Lower leg skin (tissue), 4 donors: Measurements from ENCODE around the gene DCP1B. TPM values are rescaled to one million over a fixed set of nuclear protein-coding genes. Genes with fewer than 3 reads are reported as not detected.

Experiments
- DNase-seq, 2 donors: peaks; one replicate each; pipeline ENCODE4 v3.0.0-alpha.2; 2019; ENCODE audit warnings: low spot score in 2 of 2
- H3K4me3 ChIP-seq: fragments of 200-600 bp; sonication (generic); 2 replicates; pipeline ENCODE4 v1.5.1; 2017; ENCODE audit warnings: mild to moderate bottlenecking, low read depth; ENCODE audit not compliant: poor library complexity, severe bottlenecking
- POLR2A ChIP-seq, 2 donors: fragments of 450-650 bp; IDR thresholded peaks; one replicate each; pipeline ENCODE4 v1.6.1; 2016 to 2017; ENCODE audit warnings: antibody characterized with exemption in 2 of 2, mild to moderate bottlenecking in 1 of 2, moderate library complexity in 1 of 2
- WGBS, 2 donors: methylation state at CpG; one replicate each; pipeline ENCODE4 v1.1.5; 2018; 5-methylcytosine and 5-hydroxymethylcytosine counted together
- intact Hi-C: fragments of 100-400 bp; cut with DNase I; formaldehyde crosslinking; loops from one replicate; pipeline ENCODE4 v1.15.0; 2023; ENCODE audit warnings: low total_unique reads
- total RNA-seq, 4 donors: library from RNA; depleted of rRNA; stranded (reverse); fragments of >200 nt; gene quantifications; one replicate each; pipeline ENCODE4 v1.1.0, GENCODE V29; 2016
- TF ChIP-seq, protein P1 (sequence below), 3 donors: fragments of 450-650 bp; IDR thresholded peaks; one replicate each; pipeline ENCODE4 v1.5.1; 2016; ENCODE audit warnings: antibody characterized with exemption in 3 of 3, mild to moderate bottlenecking in 3 of 3, moderate library complexity in 2 of 3

DCP1B gene
- total RNA-seq, 4 donors from 2014 or later, result 10.9 to 15.1 (median 13.5) TPM

DNA sequence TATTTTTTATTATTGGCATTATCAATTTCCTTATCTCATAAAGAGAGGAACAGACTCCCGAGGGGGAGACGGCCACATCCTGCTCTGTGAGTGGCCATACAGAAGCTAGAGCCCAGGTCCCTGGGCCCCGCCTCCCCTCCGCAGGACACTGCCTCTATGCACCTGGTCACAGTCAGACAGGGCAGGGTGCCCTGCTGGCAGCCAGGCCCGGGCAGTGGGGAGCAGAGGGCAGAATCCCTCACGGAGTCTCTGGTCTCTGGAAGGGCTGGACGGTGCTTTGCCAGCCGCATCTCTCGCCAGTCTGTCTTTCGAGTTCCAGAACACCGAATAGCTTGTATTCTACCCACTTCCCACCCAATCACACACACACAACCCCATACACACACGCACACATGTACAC is 69.4 kb downstream of the DCP1B start:
- intact Hi-C loops, result loop anchor here (5.0 kb wide), 1 partner anchor 138 kb away; no protein-coding TSS in a partner anchor
- 82 to 90% methylated on average over 12 of the region's 12 CpGs for WGBS, 2 donors
- no peak for TF ChIP-seq POLR2A (IDR thresholded peaks at IDR 0.05)
- TF ChIP-seq, protein P1, sequence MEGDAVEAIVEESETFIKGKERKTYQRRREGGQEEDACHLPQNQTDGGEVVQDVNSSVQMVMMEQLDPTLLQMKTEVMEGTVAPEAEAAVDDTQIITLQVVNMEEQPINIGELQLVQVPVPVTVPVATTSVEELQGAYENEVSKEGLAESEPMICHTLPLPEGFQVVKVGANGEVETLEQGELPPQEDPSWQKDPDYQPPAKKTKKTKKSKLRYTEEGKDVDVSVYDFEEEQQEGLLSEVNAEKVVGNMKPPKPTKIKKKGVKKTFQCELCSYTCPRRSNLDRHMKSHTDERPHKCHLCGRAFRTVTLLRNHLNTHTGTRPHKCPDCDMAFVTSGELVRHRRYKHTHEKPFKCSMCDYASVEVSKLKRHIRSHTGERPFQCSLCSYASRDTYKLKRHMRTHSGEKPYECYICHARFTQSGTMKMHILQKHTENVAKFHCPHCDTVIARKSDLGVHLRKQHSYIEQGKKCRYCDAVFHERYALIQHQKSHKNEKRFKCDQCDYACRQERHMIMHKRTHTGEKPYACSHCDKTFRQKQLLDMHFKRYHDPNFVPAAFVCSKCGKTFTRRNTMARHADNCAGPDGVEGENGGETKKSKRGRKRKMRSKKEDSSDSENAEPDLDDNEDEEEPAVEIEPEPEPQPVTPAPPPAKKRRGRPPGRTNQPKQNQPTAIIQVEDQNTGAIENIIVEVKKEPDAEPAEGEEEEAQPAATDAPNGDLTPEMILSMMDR (IDR thresholded peaks at IDR 0.05), result no peak
- DNase-seq, result peak in 1 of 2 donors; percentile 76
- H3K4me3 ChIP-seq, result no peak overlapping the region

DNA sequence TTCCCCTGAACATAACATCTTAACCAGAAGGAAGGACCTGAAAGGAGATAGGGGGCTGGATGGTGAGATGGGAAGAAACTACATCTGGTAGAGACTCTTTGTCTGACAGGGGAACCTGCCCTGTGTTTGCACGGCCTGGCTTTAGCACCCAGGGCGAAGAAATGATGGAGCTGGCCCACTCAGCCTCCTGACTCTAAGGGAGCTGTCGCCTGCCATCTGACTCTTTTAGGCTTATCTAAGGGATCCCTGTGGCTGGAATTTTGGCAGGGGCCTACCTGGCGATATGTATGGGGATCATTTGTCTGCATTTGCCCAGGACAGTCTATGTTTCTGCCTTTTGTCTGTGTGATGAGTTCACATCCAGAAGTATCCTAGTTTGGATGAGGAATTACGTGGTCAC is 70.2 kb downstream of the DCP1B start:
- peak in 1 of 2 donors; percentile 72 for DNase-seq
- TF ChIP-seq, protein P1 (IDR thresholded peaks at IDR 0.05), result no peak
- no peak for TF ChIP-seq POLR2A (IDR thresholded peaks at IDR 0.05)
- H3K4me3 ChIP-seq, result no peak overlapping the region
- intact Hi-C loops, result no loop called here
- WGBS, 2 donors, result 76 to 95% methylated on average over 5 of the region's 5 CpGs

DNA sequence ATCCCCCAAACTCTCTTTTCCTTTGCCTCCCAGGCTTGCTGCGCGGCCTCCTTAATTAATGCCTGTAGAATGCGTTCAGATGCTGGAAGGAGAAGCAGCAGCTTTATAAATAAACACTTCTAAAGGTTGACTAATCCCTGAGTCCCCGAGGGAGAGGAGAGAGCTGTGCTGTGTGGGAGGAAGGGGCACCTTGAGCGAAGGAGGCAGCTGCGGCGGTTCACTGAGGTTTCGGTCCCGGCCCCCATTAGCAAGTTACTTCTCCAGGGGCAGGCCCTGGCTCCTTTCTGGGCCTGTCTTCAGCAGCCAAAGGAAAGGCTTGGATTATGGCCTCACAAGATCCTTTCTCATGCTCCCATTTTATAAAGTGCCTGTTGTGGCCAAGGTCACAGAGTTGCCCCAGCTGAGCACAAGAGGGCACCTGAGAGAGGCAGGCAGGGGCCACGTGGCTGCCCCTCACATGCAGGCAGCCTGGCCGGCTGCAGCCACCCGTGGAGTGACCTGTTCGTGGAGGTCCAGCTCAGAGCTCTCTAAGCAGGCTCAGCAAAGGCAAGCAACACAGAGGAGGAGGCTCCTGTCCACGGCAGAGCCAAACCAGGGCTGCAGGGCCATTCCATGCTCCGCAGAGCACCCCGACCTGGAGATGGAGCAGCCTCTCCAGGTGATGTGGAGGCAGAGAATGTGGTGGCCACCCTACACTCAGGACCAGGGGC is 70.8 kb downstream of the DCP1B start:
- intact Hi-C loops, result no loop called here
- DNase-seq, result no peak
- no peak overlapping the region for H3K4me3 ChIP-seq
- WGBS, 2 donors, result 77 to 81% methylated on average over 16 of the region's 16 CpGs
- TF ChIP-seq, protein P1 (IDR thresholded peaks at IDR 0.05), result no peak
- TF ChIP-seq POLR2A (IDR thresholded peaks at IDR 0.05), result no peak

DNA sequence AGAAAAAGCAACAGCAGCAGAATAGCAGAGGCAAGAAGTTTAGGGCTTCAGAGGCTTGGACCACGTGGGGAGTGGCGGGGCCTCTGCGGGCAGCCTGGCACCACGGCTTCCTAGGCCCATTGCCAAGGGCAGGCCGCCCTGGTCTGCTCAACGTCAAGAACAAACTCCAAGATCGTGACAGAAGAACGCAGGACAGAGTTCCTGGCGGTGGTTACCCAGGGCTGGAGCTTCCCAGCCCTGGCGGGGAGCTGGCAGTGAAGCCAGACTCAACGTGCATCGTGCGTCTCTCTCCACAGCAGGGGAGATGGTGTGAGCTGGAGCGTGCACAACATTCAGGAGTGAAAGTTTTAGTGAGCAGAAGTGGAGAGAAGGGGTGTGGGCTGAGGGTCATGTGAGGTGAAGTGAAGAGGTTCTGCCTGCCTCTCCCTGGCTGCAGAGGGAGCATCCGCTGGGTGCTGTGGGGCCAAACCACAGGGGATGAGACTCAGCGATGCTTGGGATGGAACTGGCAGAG is 71.9 kb downstream of the DCP1B start:
- TF ChIP-seq, protein P1 (IDR thresholded peaks at IDR 0.05), result no peak
- no peak for TF ChIP-seq POLR2A (IDR thresholded peaks at IDR 0.05)
- intact Hi-C loops, result no loop called here
- H3K4me3 ChIP-seq, result no peak overlapping the region
- WGBS, 2 donors, result 14 to 16% methylated on average over 16 of the region's 16 CpGs
- peak in 1 of 2 donors; percentile 84 for DNase-seq

DNA sequence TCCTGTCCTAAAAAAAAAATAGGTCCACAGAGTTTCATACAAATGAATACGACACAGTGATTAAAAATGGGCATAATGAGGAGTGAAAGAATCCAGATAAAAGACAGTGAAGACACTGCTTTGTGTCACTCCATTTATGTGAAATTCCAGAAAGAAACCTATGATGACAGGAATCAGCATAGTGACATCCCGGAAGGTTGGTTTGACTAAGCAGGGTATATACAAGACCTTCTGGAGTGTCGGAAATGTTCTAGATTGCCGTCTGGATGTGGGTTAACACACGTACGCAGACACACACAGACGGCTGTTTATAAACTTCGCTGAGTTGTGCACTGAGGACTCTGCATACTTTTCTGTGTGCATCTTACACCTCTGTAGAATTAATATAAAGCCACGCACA is 72.6 kb downstream of the DCP1B start:
- WGBS, 2 donors, result 90 to 94% methylated on average over 9 of the region's 9 CpGs
- intact Hi-C loops, result no loop called here
- no peak for DNase-seq
- TF ChIP-seq, protein P1 (IDR thresholded peaks at IDR 0.05), result no peak
- no peak for TF ChIP-seq POLR2A (IDR thresholded peaks at IDR 0.05)
- H3K4me3 ChIP-seq, result no peak overlapping the region
